Measurements from ENCODE around the gene CST2.
"Not testable (repeated sequence)": the region's sequence is repeated elsewhere in the genome, so short reads cannot be mapped to it uniquely, and the experiment has no call there.

CST2 gene

GRCh38 chr20:23856226-23856625 lies 29.7 kb upstream of the CST2 start:
- Histone ChIP-seq H3K4me3 (ENCODE audit: low read length) (no peak overlapping the region), H3K27ac (ENCODE audit: low read length) (no peak overlapping the region), H3K9ac (ENCODE audit: low read length) (no peak overlapping the region), H3K4me2 (ENCODE audit: low read length) (no peak overlapping the region), H4K20me1 (ENCODE audit: insufficient read depth, low read length) (no peaks in the 10 kb centered on the region), H2AFZ (ENCODE audit: low read depth, low read length) (no peak overlapping the region), H3K27me3 (ENCODE audit: low read depth, low read length) (peaks cover 5% of the 10 kb centered on the region; the same call in 1 of the 2 replicates), H3K36me3 (replicated peaks; ENCODE audit: low read depth, low read length) (no peaks in the 10 kb centered on the region), H3K4me1 (ENCODE audit: low read length) (no peaks in the 10 kb centered on the region), H3K79me2 (ENCODE audit: low read length) (no peaks in the 10 kb centered on the region), H3K9me3 (ENCODE audit: insufficient read depth, low read length) (no peaks in the 10 kb centered on the region)
- TF ChIP-seq EZH2phosphoT487 (IDR thresholded peaks at IDR 0.05; ENCODE audit: low read depth) (no peak), CTCF (IDR thresholded peaks at IDR 0.05; ENCODE audit: low read depth, low read length) (no peak)

- TF ChIP-seq CTCF (IDR thresholded peaks at IDR 0.05; ENCODE audit: low read depth, low read length) (no peak), EZH2phosphoT487 (IDR thresholded peaks at IDR 0.05; ENCODE audit: low read depth) (no peak)
- H3K36me3 ChIP-seq (replicated peaks; ENCODE audit: low read depth, low read length): no peaks in the 10 kb centered on the region
- no peaks in the 10 kb centered on the region for H4K20me1 ChIP-seq (ENCODE audit: insufficient read depth, low read length)
- H3K9me3 ChIP-seq (ENCODE audit: insufficient read depth, low read length): no peaks in the 10 kb centered on the region
- peaks cover 23% of the 10 kb centered on the region for H3K27me3 ChIP-seq (ENCODE audit: low read depth, low read length)
- H3K79me2 ChIP-seq (ENCODE audit: low read length): no peaks in the 10 kb centered on the region
- H3K9ac ChIP-seq (ENCODE audit: low read length): no peak overlapping the region
- H2AFZ ChIP-seq (ENCODE audit: low read depth, low read length): no peak overlapping the region
- H3K4me3 ChIP-seq (ENCODE audit: low read length): no peak overlapping the region
- H3K27ac ChIP-seq (ENCODE audit: low read length): no peak overlapping the region
- no peak overlapping the region for H3K4me2 ChIP-seq (ENCODE audit: low read length)
- no peaks in the 10 kb centered on the region for H3K4me1 ChIP-seq (ENCODE audit: low read length)
Observed at GRCh38 chr20:23841693-23842092, 15.2 kb upstream of the CST2 start.

- Histone ChIP-seq H3K9ac (ENCODE audit: low read length) (no peak overlapping the region), H2AFZ (ENCODE audit: low read depth, low read length) (no peak overlapping the region), H4K20me1 (ENCODE audit: insufficient read depth, low read length) (no peaks in the 10 kb centered on the region), H3K4me2 (ENCODE audit: low read length) (no peak overlapping the region), H3K4me1 (ENCODE audit: low read length) (no peaks in the 10 kb centered on the region), H3K27me3 (ENCODE audit: low read depth, low read length) (peaks cover 14% of the 10 kb centered on the region; the same call in 1 of the 2 replicates), H3K9me3 (ENCODE audit: insufficient read depth, low read length) (no peaks in the 10 kb centered on the region), H3K27ac (ENCODE audit: low read length) (no peak overlapping the region), H3K36me3 (replicated peaks; ENCODE audit: low read depth, low read length) (no peaks in the 10 kb centered on the region), H3K4me3 (ENCODE audit: low read length) (no peak overlapping the region), H3K79me2 (ENCODE audit: low read length) (no peaks in the 10 kb centered on the region)
- TF ChIP-seq EZH2phosphoT487 (IDR thresholded peaks at IDR 0.05; ENCODE audit: low read depth): no peak
- no peak for TF ChIP-seq CTCF (IDR thresholded peaks at IDR 0.05; ENCODE audit: low read depth, low read length)
Observed at GRCh38 chr20:23835716-23836115, 9.2 kb upstream of the CST2 start.

GRCh38 chr20:23832775-23833513 lies 6.4 kb upstream of the CST2 start:
- H3K4me2 ChIP-seq (ENCODE audit: low read length): no peak overlapping the region

GRCh38 chr20:23831961-23832360 lies 5.4 kb upstream of the CST2 start:
- not testable (repeated sequence) for H3K79me2 ChIP-seq (ENCODE audit: low read length); H3K27ac ChIP-seq (ENCODE audit: low read length); H3K4me2 ChIP-seq (ENCODE audit: low read length); H3K4me3 ChIP-seq (ENCODE audit: low read length); H3K4me1 ChIP-seq (ENCODE audit: low read length); H3K9ac ChIP-seq (ENCODE audit: low read length); H2AFZ ChIP-seq (ENCODE audit: low read depth, low read length); H3K9me3 ChIP-seq (ENCODE audit: insufficient read depth, low read length); H3K36me3 ChIP-seq (replicated peaks; ENCODE audit: low read depth, low read length); H4K20me1 ChIP-seq (ENCODE audit: insufficient read depth, low read length)
- H3K27me3 ChIP-seq (ENCODE audit: low read depth, low read length): peaks cover 21% of the 10 kb centered on the region; the same call in 1 of the 2 replicates

More at GRCh38 chr20:23832775-23833513, 6.4 kb upstream of the CST2 start:
- H3K27ac ChIP-seq (ENCODE audit: low read length): no peak overlapping the region
- H3K79me2 ChIP-seq (ENCODE audit: low read length): no peaks in the 10 kb centered on the region
- H3K9me3 ChIP-seq (ENCODE audit: insufficient read depth, low read length): no peaks in the 10 kb centered on the region
- H3K4me1 ChIP-seq (ENCODE audit: low read length): no peaks in the 10 kb centered on the region
- no peak overlapping the region for H3K9ac ChIP-seq (ENCODE audit: low read length)
- H2AFZ ChIP-seq (ENCODE audit: low read depth, low read length): no peak overlapping the region
- no peaks in the 10 kb centered on the region for H4K20me1 ChIP-seq (ENCODE audit: insufficient read depth, low read length)
- H3K36me3 ChIP-seq (replicated peaks; ENCODE audit: low read depth, low read length): no peaks in the 10 kb centered on the region
- peaks cover 21% of the 10 kb centered on the region; the same call in 1 of the 2 replicates for H3K27me3 ChIP-seq (ENCODE audit: low read depth, low read length)
- no peak overlapping the region for H3K4me3 ChIP-seq (ENCODE audit: low read length)
- TF ChIP-seq EZH2phosphoT487 (IDR thresholded peaks at IDR 0.05; ENCODE audit: low read depth): no peak
- no peak for TF ChIP-seq CTCF (IDR thresholded peaks at IDR 0.05; ENCODE audit: low read depth, low read length)
